ENCODE measurements around the gene NCAM2.

- TF ChIP-seq CTCF (IDR thresholded peaks at IDR 0.05; ENCODE audit: poor library complexity) (no peak), EZH2phosphoT487 (IDR thresholded peaks at IDR 0.05; ENCODE audit: low read depth, severe bottlenecking, unreplicated experiment) (no peak)
Measured at GRCh38 chr21:21045518-21045917, 47.3 kb downstream of the NCAM2 start.

All from hepatocyte (in vitro differentiated cells).